Endothelial cell of umbilical vein (primary cell): ENCODE results near the gene PFKL. TPM values are rescaled to one million over a fixed set of nuclear protein-coding genes. Genes with fewer than 3 reads are reported as not detected.

Experiments used
- BruUV-seq: library from RNA; stranded (reverse); fragments of 400-500 nt; replicated peaks from 2 replicates; lab custom pipeline; 2021; lab: Mats Ljungman, UMichigan
- CTCF ChIA-PET: fragments of 300-600, 350-600 bp; sonication (Branson Sonifier 250); formaldehyde crosslinking; loops from one replicate; lab custom pipeline; 2021; ENCODE audit warnings: antibody characterized with exemption, inconsistent platforms; lab: Charles Lee
- POLR2A ChIA-PET: fragments of 300-600, 350-600 bp; sonication (Branson Sonifier 250); formaldehyde crosslinking; loops from one replicate; lab custom pipeline; 2021; ENCODE audit warnings: antibody characterized with exemption, inconsistent platforms; lab: Charles Lee
- DNase-seq: peaks from one replicate; pipeline ENCODE4 v3.0.0-alpha.2; 2011; ENCODE audit warnings: low read depth, low spot score
- FAIRE-seq: peaks from 2 replicates; lab custom pipeline; 2011; peaks lifted over from hg19 to GRCh38; lab: Jason Lieb, UNC
- H2AFZ ChIP-seq: 2 replicates; pipeline ENCODE4 v1.6.0; 2012; ENCODE audit warnings: low read depth, low read length, control low read depth, inconsistent platforms
- H3K27ac ChIP-seq: 2 replicates; pipeline ENCODE4 v1.5.1; 2011; ENCODE audit warnings: low read depth, mild to moderate bottlenecking, control low read depth, low read length, moderate library complexity; ENCODE audit not compliant: insufficient read depth
- H3K27me3 ChIP-seq, 2 experiments: 2 replicates each; pipeline versions ENCODE4 v1.6.0 to v1.6.1; 2011; ENCODE audit warnings: low read length in 2 of 2, mixed read lengths in 1 of 2; ENCODE audit not compliant: control insufficient read depth in 2 of 2, insufficient read depth in 2 of 2
- H3K36me3 ChIP-seq, 2 experiments: 2 replicates in 1 of 2; 3 replicates in 1 of 2; pipeline ENCODE4 v1.5.1; 2011; ENCODE audit warnings: low read length in 2 of 2, mild to moderate bottlenecking in 1 of 2, moderate library complexity in 1 of 2; ENCODE audit not compliant: control insufficient read depth in 2 of 2, insufficient read depth in 2 of 2; ENCODE audit errors: extremely low read depth in 1 of 2
- H3K4me1 ChIP-seq: 3 replicates; pipeline ENCODE4 v1.5.1; 2011; ENCODE audit warnings: mild to moderate bottlenecking, low read length; ENCODE audit not compliant: control insufficient read depth, insufficient read depth; ENCODE audit errors: extremely low read depth
- H3K4me2 ChIP-seq: 2 replicates; pipeline ENCODE4 v1.6.1; 2011; ENCODE audit warnings: low read length, control low read depth, mixed read lengths; ENCODE audit not compliant: insufficient read depth
- H3K4me3 ChIP-seq, 3 experiments: fragments of 200-600 bp in 1 of 3; sonication (generic), shearing (Covaris generic) in 1 of 3; replicated peaks in 1 of 3; 2 replicates each; pipeline ENCODE4 v1.5.1; 2011 to 2016; ENCODE audit warnings: control low read depth in 3 of 3, low read length in 3 of 3, mild to moderate bottlenecking in 2 of 3, inconsistent platforms in 1 of 3, low read depth in 1 of 3, moderate library complexity in 1 of 3; ENCODE audit not compliant: insufficient read depth in 1 of 3
- H3K79me2 ChIP-seq: 2 replicates; pipeline ENCODE4 v1.6.0; 2012; ENCODE audit warnings: low read length, inconsistent platforms; ENCODE audit not compliant: control insufficient read depth, insufficient read depth
- H3K9ac ChIP-seq: replicated peaks from 2 replicates; pipeline ENCODE3; 2011; ENCODE audit warnings: low read length, control low read depth; ENCODE audit not compliant: insufficient read depth; ENCODE audit errors: extremely low read depth
- H3K9me1 ChIP-seq: replicated peaks from 3 replicates; pipeline ENCODE4 v1.6.0; 2011; ENCODE audit warnings: mild to moderate bottlenecking, low read length; ENCODE audit not compliant: control insufficient read depth, insufficient read depth; ENCODE audit errors: extremely low read depth
- H3K9me3 ChIP-seq: replicated peaks from 2 replicates; pipeline ENCODE4 v1.5.1; 2012; ENCODE audit warnings: low read length, inconsistent platforms; ENCODE audit not compliant: control insufficient read depth, insufficient read depth
- H4K20me1 ChIP-seq: replicated peaks from 2 replicates; pipeline ENCODE3; 2011; ENCODE audit warnings: mild to moderate bottlenecking, low read length; ENCODE audit not compliant: control insufficient read depth, insufficient read depth; ENCODE audit errors: extremely low read depth
- EZH2 ChIP-seq: IDR thresholded peaks from 2 replicates; pipeline ENCODE4 v1.6.1; 2012; ENCODE audit warnings: borderline replicate concordance, low read depth, mild to moderate bottlenecking, moderate library complexity, low read length, inconsistent platforms; ENCODE audit not compliant: severe bottlenecking
- FOS ChIP-seq: IDR thresholded peaks from 2 replicates; pipeline ENCODE4 v1.6.1; 2011; ENCODE audit warnings: mild to moderate bottlenecking, low read length, moderate library complexity, borderline replicate concordance; ENCODE audit not compliant: insufficient read depth
- GATA2 ChIP-seq: IDR thresholded peaks from 2 replicates; pipeline ENCODE4 v1.7.0; 2011; ENCODE audit warnings: low read depth, mild to moderate bottlenecking, moderate library complexity, mixed read lengths, low read length; ENCODE audit not compliant: insufficient read length, insufficient read depth
- JUN ChIP-seq: IDR thresholded peaks from 2 replicates; pipeline ENCODE4 v1.6.1; 2011; ENCODE audit warnings: borderline replicate concordance, low read depth; ENCODE audit not compliant: insufficient read length, insufficient read depth
- MYC ChIP-seq: IDR thresholded peaks from one replicate; pipeline ENCODE4 v1.6.1; 2011; ENCODE audit warnings: mild to moderate bottlenecking, low read depth, low read length
- POLR2A ChIP-seq: IDR thresholded peaks from 2 replicates; pipeline ENCODE4 v1.6.1; 2012; ENCODE audit warnings: low read depth, mild to moderate bottlenecking, control low read depth, low read length
- POLR2AphosphoS5 ChIP-seq: IDR thresholded peaks from 2 replicates; pipeline ENCODE4 v1.6.1; 2012; ENCODE audit warnings: low read depth, mild to moderate bottlenecking, control low read depth, low read length, moderate library complexity; ENCODE audit not compliant: insufficient read depth
- dilution Hi-C: fragments of 300-500 bp; cut with MboI; formaldehyde crosslinking; loops from one replicate; pipeline ENCODE4 v1.15.0; 2019; ENCODE audit warnings: low sequenced_read_pairs; ENCODE audit not compliant: extremely low pct_ligation_motif_present
- intact Hi-C: fragments of 100-400 bp; cut with micrococcal nuclease; formaldehyde crosslinking; loops from one replicate; pipeline ENCODE4 v1.10.0; 2022
- polyA plus RNA-seq, 4 experiments: library from polyadenylated mRNA; depleted of rRNA in 3 of 4; stranded (reverse) in 3 of 4; unstranded in 1 of 4; fragments of >200 nt; gene quantifications; 2 replicates each; pipeline versions ENCODE4 v1.2.1 to v1.2.3, GENCODE V29; 2011 to 2012; ENCODE audit warnings: missing spikeins in 1 of 4
- total RNA-seq: library from RNA; stranded (reverse); gene quantifications from 2 replicates; pipeline ENCODE4 v1.2.3, GENCODE V29; 2021
- TF ChIP-seq, protein P1 (sequence below): IDR thresholded peaks from 2 replicates; pipeline ENCODE4 v1.6.1; 2011; ENCODE audit not compliant: insufficient read depth, insufficient read length
- TF ChIP-seq, protein P2 (sequence below), 2 donors: IDR thresholded peaks; 1 replicate in 1 of 2; 2 replicates in 1 of 2; pipeline ENCODE4 v1.5.1; 2011; ENCODE audit warnings: low read length in 2 of 2, mild to moderate bottlenecking in 2 of 2, moderate library complexity in 2 of 2, control low read depth in 1 of 2, inconsistent platforms in 1 of 2, low read depth in 1 of 2; ENCODE audit not compliant: insufficient read depth in 1 of 2; ENCODE audit errors: extremely low read depth in 1 of 2

The PFKL gene
- total and polyA plus RNA-seq, 2 donors (not counting 3 experiments of a cell fraction or from before 2014, with no cell fraction given), result 137 to 154 TPM

DNA sequence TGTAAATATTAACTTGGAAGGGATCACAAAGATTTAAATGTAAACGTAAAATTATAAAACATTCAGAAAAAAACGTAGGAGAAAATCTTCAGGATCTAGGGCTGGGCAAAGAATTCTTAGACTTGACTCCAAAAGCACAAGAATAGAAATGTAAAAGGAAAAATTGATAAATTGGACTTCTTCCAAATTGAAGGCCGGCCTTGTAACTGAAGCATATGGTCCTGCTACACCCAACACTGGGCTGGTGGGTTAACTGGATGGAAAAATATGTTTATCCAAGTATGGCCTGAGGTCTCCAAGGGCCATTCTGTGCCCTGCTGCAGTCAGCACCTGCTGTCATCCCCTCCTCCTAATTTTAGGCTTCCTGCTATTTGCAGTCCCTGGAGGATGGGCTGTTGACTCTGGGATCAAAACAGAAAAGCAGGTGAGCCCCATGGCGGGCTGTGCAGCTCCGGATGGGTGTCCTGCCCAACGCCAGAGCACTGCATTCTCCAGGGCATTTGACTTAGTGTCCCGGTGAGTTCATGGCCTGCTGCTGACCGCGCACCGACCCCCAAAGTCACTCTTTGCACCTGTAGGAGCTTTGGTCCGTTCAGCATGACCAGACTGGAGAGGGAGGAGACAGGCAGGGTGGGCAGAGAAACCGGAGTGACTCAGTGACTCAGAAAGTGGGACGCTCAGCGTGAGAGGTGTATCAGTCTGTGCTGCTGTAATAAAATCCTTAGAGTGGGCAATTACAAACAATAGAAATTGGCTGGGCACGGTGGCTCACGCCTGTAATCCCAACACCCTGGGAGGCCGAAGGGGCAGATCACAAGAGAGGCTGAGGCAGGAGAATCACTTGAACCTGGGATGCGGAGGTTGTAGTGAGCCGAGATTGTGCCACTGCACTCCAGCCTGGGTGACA lies 20.2 kb upstream of the PFKL start:
- Histone ChIP-seq H3K27ac (no peak overlapping the region), H3K79me2 (no peaks in the 10 kb centered on the region), H3K4me3 (no peak overlapping the region), H3K27me3 (no peaks in the 10 kb centered on the region), H3K36me3 (no peaks in the 10 kb centered on the region), H3K9me1 (no peaks in the 10 kb centered on the region), H3K4me1 (no peaks in the 10 kb centered on the region), H3K9me3 (no peaks in the 10 kb centered on the region), H3K9ac (no peak overlapping the region), H3K4me2 (no peak overlapping the region), H4K20me1 (no peaks in the 10 kb centered on the region), H2AFZ (no peak overlapping the region)
- TF ChIP-seq, protein P1, sequence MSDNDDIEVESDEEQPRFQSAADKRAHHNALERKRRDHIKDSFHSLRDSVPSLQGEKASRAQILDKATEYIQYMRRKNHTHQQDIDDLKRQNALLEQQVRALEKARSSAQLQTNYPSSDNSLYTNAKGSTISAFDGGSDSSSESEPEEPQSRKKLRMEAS, result no peak
- TF ChIP-seq GATA2, result no peak
- TF ChIP-seq FOS, result no peak
- TF ChIP-seq, protein P2, sequence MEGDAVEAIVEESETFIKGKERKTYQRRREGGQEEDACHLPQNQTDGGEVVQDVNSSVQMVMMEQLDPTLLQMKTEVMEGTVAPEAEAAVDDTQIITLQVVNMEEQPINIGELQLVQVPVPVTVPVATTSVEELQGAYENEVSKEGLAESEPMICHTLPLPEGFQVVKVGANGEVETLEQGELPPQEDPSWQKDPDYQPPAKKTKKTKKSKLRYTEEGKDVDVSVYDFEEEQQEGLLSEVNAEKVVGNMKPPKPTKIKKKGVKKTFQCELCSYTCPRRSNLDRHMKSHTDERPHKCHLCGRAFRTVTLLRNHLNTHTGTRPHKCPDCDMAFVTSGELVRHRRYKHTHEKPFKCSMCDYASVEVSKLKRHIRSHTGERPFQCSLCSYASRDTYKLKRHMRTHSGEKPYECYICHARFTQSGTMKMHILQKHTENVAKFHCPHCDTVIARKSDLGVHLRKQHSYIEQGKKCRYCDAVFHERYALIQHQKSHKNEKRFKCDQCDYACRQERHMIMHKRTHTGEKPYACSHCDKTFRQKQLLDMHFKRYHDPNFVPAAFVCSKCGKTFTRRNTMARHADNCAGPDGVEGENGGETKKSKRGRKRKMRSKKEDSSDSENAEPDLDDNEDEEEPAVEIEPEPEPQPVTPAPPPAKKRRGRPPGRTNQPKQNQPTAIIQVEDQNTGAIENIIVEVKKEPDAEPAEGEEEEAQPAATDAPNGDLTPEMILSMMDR (IDR thresholded peaks at IDR 0.05; ENCODE audit: extremely low read depth in 1 of 2, insufficient read depth in 1 of 2, low read depth in 1 of 2, low read length in 2 of 2), result no peak
- no peak for TF ChIP-seq POLR2A
- no peak for TF ChIP-seq EZH2
- TF ChIP-seq JUN, result no peak
- TF ChIP-seq MYC, result no peak
- no peak for TF ChIP-seq POLR2AphosphoS5
- POLR2A ChIA-PET, result no interaction called here
- CTCF ChIA-PET, result no interaction called here
- dilution Hi-C loops (no loop called here), intact Hi-C loops (no loop called here)
- FAIRE-seq (no peak), DNase-seq (no peak)
- BruUV-seq, result no TSS peak
